IPS DF 6.9 (cell line): Measurements from ENCODE around the gene MAN2B2.
"Not testable (repeated sequence)": the region's sequence is repeated elsewhere in the genome, so short reads cannot be mapped to it uniquely, and the experiment has no call there.

Source experiments
- DNase-seq: peaks from one replicate; pipeline ENCODE4 v3.0.0-alpha.2; 2013; ENCODE audit warnings: low read depth, low spot score
- H3K27ac ChIP-seq: one replicate; pipeline ENCODE4 v1.5.1; 2013; ENCODE audit warnings: low read length, control low read depth
- H3K27me3 ChIP-seq: 2 replicates; pipeline ENCODE4 v1.6.1; 2013; ENCODE audit warnings: mild to moderate bottlenecking, low read length; ENCODE audit not compliant: control insufficient read depth, insufficient read depth
- H3K36me3 ChIP-seq: 2 replicates; pipeline ENCODE4 v1.6.1; 2013; ENCODE audit warnings: low read length; ENCODE audit not compliant: control insufficient read depth, insufficient read depth
- H3K4me1 ChIP-seq: 2 replicates; pipeline ENCODE4 v1.6.1; 2013; ENCODE audit warnings: low read length; ENCODE audit not compliant: control insufficient read depth, insufficient read depth
- H3K4me3 ChIP-seq: 2 replicates; pipeline ENCODE4 v1.5.1; 2013; ENCODE audit warnings: mild to moderate bottlenecking, low read length
- H3K9me3 ChIP-seq: 2 replicates; pipeline ENCODE4 v1.6.1; 2013; ENCODE audit warnings: low read length, inconsistent platforms; ENCODE audit not compliant: control insufficient read depth, insufficient read depth
- WGBS: extraction: QIAGEN DNeasy Blood & Tissue Kit; methylation state at CpG from one replicate; pipeline ENCODE4 v1.1.7; 2013; ENCODE audit warnings: mixed read lengths, missing lambda C conversion rate; ENCODE audit not compliant: insufficient read length, insufficient coverage; 5-methylcytosine and 5-hydroxymethylcytosine counted together

MAN2B2 gene

DNA sequence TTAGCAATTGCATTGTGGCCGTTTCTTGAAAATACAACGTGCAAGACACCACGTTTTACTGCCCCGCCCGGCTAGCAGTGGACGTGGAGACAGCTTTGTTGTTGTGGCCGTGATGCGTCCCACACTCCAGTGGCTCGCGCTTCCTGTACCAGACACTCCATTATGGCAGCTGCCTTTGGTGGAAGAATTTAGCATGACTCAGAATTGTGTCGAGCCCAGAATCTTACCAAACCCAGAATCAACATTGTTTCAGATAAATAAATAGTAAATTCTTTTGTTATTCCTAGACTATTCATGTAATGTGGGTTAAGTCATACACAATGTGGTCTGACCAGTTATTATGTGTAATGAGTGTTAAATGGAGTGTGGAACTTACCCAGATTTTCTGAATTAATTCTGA lies 93.4 kb downstream of the MAN2B2 start:
- WGBS, result no CpG with 5 or more reads among the region's 11 CpGs
- DNase-seq, result no peak

DNA sequence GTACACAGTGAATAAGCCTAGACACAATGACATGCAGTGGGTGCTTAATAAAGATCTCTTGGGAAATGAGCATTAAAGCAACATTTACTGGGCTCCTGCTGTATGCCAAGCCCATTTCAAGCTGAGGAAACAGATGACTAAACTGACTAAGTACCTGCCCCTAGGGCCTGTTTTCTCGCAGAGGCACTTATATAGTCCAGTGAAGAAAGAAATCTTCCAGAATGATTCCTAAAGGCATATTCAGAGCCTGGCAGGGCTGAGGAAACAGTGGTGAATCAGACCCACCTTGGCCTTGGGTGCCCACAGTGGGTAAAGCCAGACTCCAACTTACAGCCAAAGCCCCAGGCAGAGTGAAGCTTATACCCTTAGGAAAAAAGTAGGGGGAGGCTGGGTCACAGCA lies 96.7 kb downstream of the MAN2B2 start:
- no peak for DNase-seq
- WGBS, result no CpG with 5 or more reads among the region's 1 CpG
- H3K9me3 ChIP-seq, result no peaks in the 10 kb centered on the region
- H3K4me3 ChIP-seq, result no peak overlapping the region
- H3K36me3 ChIP-seq, result no peaks in the 10 kb centered on the region
- no peaks in the 10 kb centered on the region for H3K27me3 ChIP-seq
- no peak overlapping the region for H3K27ac ChIP-seq
- H3K4me1 ChIP-seq, result 0 out of 2 replicates have a peak, but pooled peaks cover 2% of the 10 kb centered on the region

More for the DNA sequence above, 93.4 kb downstream of the MAN2B2 start:
- H3K27me3 ChIP-seq, result peaks cover 3% of the 10 kb centered on the region; the same call in 1 of the 2 replicates
- H3K4me1 ChIP-seq, result no peaks in the 10 kb centered on the region
- H3K4me3 ChIP-seq, result no peak overlapping the region
- no peak overlapping the region for H3K27ac ChIP-seq
- no peaks in the 10 kb centered on the region for H3K36me3 ChIP-seq
- H3K9me3 ChIP-seq, result no peaks in the 10 kb centered on the region

DNA sequence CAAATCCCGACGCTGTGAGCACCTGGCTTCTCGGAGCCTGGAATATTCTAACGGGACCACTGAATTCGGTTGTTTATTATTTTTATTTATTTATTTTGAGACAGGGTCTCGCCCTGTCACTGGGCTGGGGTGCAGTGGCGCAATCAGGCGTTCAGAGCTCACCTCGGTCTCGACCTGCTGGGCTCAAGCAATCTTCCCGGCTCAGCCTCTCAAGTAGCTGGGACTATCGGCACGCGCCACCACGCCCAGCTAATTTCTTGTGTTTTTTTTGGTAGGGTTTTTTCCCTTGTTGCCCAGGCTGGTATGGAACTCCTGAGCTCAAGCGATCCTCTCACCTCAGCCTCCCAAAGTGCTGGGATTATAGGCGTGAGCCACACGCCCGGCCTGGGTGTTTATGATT lies 97.1 kb downstream of the MAN2B2 start:
- Histone ChIP-seq H3K36me3 (no peaks in the 10 kb centered on the region), H3K27ac (no peak overlapping the region), H3K9me3 (no peaks in the 10 kb centered on the region), H3K27me3 (no peaks in the 10 kb centered on the region), H3K4me3 (no peak overlapping the region), H3K4me1 (0 out of 2 replicates have a peak, but pooled peaks cover 2% of the 10 kb centered on the region)
- no peak for DNase-seq
- no CpG with 5 or more reads among the region's 19 CpGs for WGBS

DNA sequence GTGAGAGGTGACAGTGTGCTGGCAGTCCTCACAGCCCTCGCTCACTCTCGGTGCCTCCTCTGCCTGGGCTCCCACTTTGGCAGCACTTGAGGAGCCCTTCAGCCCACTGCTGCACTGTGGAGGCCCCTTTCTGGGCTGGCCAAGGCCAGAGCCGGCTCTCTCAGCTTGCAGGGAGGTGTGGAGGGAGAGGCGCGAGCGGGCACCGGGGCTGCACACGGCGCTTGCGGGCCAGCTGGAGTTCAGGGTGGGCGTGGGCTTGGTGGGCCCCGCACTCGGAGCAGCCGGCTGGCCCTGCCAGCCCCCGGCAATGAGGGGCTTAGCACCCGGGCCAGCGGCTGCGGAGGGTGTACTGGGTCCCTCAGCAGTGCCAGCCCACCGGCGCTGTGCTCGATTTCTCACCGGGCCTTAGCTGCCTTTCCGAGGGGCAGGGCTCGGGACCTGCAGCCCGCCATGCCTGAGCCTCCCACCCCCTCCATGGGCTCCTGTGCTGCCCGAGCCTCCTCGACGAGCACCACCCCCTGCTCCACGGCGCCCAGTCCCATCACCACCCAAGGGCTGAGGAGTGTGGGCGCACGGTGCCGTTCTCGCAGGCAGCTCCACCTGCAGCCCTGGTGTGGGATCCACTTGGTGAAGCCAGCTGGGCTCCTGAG lies 97.7 kb downstream of the MAN2B2 start:
- not testable (repeated sequence) for H3K27me3 ChIP-seq, H3K4me1 ChIP-seq, H3K36me3 ChIP-seq, H3K9me3 ChIP-seq, DNase-seq, H3K4me3 ChIP-seq, H3K27ac ChIP-seq
- WGBS, result no CpG with 5 or more reads among the region's 34 CpGs
